Stimulated activated CD8-positive, alpha-beta memory T cell treated with anti-CD3 and anti-CD28 coated beads, Interleukin-4, amount 100 ng/mL, for 4 hours (primary cell): ENCODE results near the gene KRT9.
"Not testable (repeated sequence)": the region's sequence is repeated elsewhere in the genome, so short reads cannot be mapped to it uniquely, and the experiment has no call there.

Experiments
- DNase-seq, 2 donors: peaks; one replicate each; pipeline ENCODE4 v3.0.0-alpha.2; 2020; ENCODE audit warnings: low read depth in 2 of 2, low spot score in 1 of 2

KRT9 gene

GRCh38 chr17:41547921-41548843 lies 23.7 kb downstream of the KRT9 start:
- peak; percentile 27 to 40 for DNase-seq

GRCh38 chr17:41547378-41547841 lies 24.4 kb downstream of the KRT9 start:
- no peak for DNase-seq

GRCh38 chr17:41546819-41547218 lies 25.0 kb downstream of the KRT9 start:
- no peak for DNase-seq

- DNase-seq, result no peak
Observed at GRCh38 chr17:41545829-41546410, 25.9 kb downstream of the KRT9 start.

- no peak for DNase-seq
Observed at GRCh38 chr17:41544935-41545334, 26.9 kb downstream of the KRT9 start.

- no peak for DNase-seq
Observed at GRCh38 chr17:41544491-41544892, 27.4 kb downstream of the KRT9 start.

GRCh38 chr17:41542786-41543185 lies 29.1 kb downstream of the KRT9 start:
- not testable (repeated sequence) for DNase-seq

- no peak for DNase-seq
Observed at GRCh38 chr17:41542357-41542756, 29.5 kb downstream of the KRT9 start.

- DNase-seq, result no peak
Observed at GRCh38 chr17:41540921-41541625, 30.8 kb downstream of the KRT9 start.

GRCh38 chr17:41539979-41540701 lies 31.7 kb downstream of the KRT9 start:
- no peak for DNase-seq

GRCh38 chr17:41539071-41539492 lies 32.8 kb downstream of the KRT9 start:
- no peak for DNase-seq

- DNase-seq, result no peak
Observed at GRCh38 chr17:41538565-41538991, 33.3 kb downstream of the KRT9 start.

- DNase-seq, result no peak
Observed at GRCh38 chr17:41537990-41538389, 33.9 kb downstream of the KRT9 start.

GRCh38 chr17:41537614-41537954 lies 34.3 kb downstream of the KRT9 start:
- no peak for DNase-seq

- DNase-seq, result no peak
Observed at GRCh38 chr17:41536741-41537613, 34.9 kb downstream of the KRT9 start.

- DNase-seq, result no peak
Observed at GRCh38 chr17:41535764-41536481, 35.9 kb downstream of the KRT9 start.

GRCh38 chr17:41534899-41535546 lies 36.8 kb downstream of the KRT9 start:
- no peak for DNase-seq

GRCh38 chr17:41533613-41534012 lies 38.2 kb downstream of the KRT9 start:
- no peak for DNase-seq

- DNase-seq, result no peak
Observed at GRCh38 chr17:41532947-41533570, 38.8 kb downstream of the KRT9 start.
